Neural cell (in vitro differentiated cells): ENCODE data around the gene TANGO6. TPM values are rescaled to one million over a fixed set of nuclear protein-coding genes. Genes with fewer than 3 reads are reported as not detected.

Source experiments
- H2AFZ ChIP-seq: fragments of 200-600, 300-800 bp; sonication (generic), shearing (Covaris generic); 2 replicates; pipeline ENCODE4 v1.6.0; 2014; ENCODE audit warnings: low read depth, mild to moderate bottlenecking, antibody characterized with exemption, low read length, moderate library complexity
- H3F3A ChIP-seq: fragments of 200-600 bp; shearing (Covaris generic); 2 replicates; pipeline ENCODE4 v1.6.1; 2016; ENCODE audit warnings: mild to moderate bottlenecking, moderate library complexity, mixed read lengths, antibody characterized with exemption, low read length; ENCODE audit not compliant: insufficient read depth, poor library complexity, severe bottlenecking
- H3K27ac ChIP-seq: fragments of 200-600, 300-800 bp; sonication (generic), shearing (Covaris generic); 2 replicates; pipeline ENCODE4 v1.5.1; 2014; ENCODE audit warnings: mild to moderate bottlenecking, low read length, moderate library complexity
- H3K27me3 ChIP-seq: fragments of 300-800, 200-600 bp; sonication (generic), shearing (Covaris generic); 2 replicates; pipeline ENCODE4 v1.6.0; 2014; ENCODE audit warnings: mild to moderate bottlenecking, low read depth, low read length, moderate library complexity; ENCODE audit not compliant: insufficient read depth
- H3K36me3 ChIP-seq: fragments of 300-800, 200-600 bp; sonication (generic), shearing (Covaris generic); 2 replicates; pipeline ENCODE4 v1.5.1; 2014; ENCODE audit warnings: mild to moderate bottlenecking, antibody characterized with exemption, low read length, moderate library complexity; ENCODE audit not compliant: insufficient read depth
- H3K4me2 ChIP-seq: fragments of 300-800, 200-600 bp; sonication (generic), shearing (Covaris generic); 2 replicates; pipeline ENCODE4 v1.6.0; 2014; ENCODE audit warnings: mild to moderate bottlenecking, low read length
- H3K4me3 ChIP-seq: fragments of 300-800, 200-600 bp; sonication (generic), shearing (Covaris generic); 2 replicates; pipeline ENCODE4 v1.5.1; 2014; ENCODE audit warnings: mild to moderate bottlenecking, low read length, moderate library complexity
- H3K79me2 ChIP-seq: fragments of 200-600 bp; shearing (Covaris generic); replicated peaks from 2 replicates; pipeline ENCODE4 v1.6.0; 2014; ENCODE audit warnings: mild to moderate bottlenecking, low read length, moderate library complexity; ENCODE audit not compliant: insufficient read depth
- H3K9ac ChIP-seq: fragments of 300-800, 200-600 bp; sonication (generic), shearing (Covaris generic); 2 replicates; pipeline ENCODE4 v1.6.1; 2016; ENCODE audit warnings: mild to moderate bottlenecking, low read length, mixed read lengths
- H3K9me2 ChIP-seq: fragments of 200-600 bp; shearing (Covaris generic); 2 replicates; pipeline ENCODE4 v1.6.1; 2016; ENCODE audit warnings: mild to moderate bottlenecking, low read length, mixed read lengths; ENCODE audit not compliant: insufficient read depth
- H3K9me3 ChIP-seq: fragments of 200-600, 300-800 bp; sonication (generic), shearing (Covaris generic); 2 replicates; pipeline ENCODE4 v1.6.1; 2016; ENCODE audit warnings: mild to moderate bottlenecking, mixed run types, low read length, moderate library complexity, mixed read lengths
- H4K20me1 ChIP-seq: fragments of 200-600 bp; shearing (Covaris generic); 2 replicates; pipeline ENCODE4 v1.6.1; 2016; ENCODE audit warnings: mild to moderate bottlenecking, mixed run types; ENCODE audit not compliant: insufficient read depth
- EP300 ChIP-seq: fragments of 450-650 bp; conservative IDR thresholded peaks from 2 replicates; pipeline ENCODE4 v1.6.1; 2014; ENCODE audit warnings: antibody characterized with exemption, mild to moderate bottlenecking, moderate library complexity; ENCODE audit not compliant: poor library complexity, severe bottlenecking
- EZH2 ChIP-seq: fragments of 200-600, 300-800 bp; shearing (Covaris generic), sonication (generic); IDR thresholded peaks from 2 replicates; pipeline ENCODE4 v1.6.1; 2014; ENCODE audit warnings: antibody characterized with exemption, low read length, borderline replicate concordance, mild to moderate bottlenecking; ENCODE audit not compliant: insufficient read depth, poor library complexity, severe bottlenecking
- MXI1 ChIP-seq: fragments of 450-650 bp; conservative IDR thresholded peaks from 2 replicates; pipeline ENCODE4 v1.6.1; 2014; ENCODE audit warnings: antibody characterized with exemption, mild to moderate bottlenecking; ENCODE audit not compliant: poor library complexity, severe bottlenecking
- POLR2AphosphoS5 ChIP-seq: IDR thresholded peaks from 2 replicates; pipeline ENCODE4 v1.6.1; 2012
- RAD21 ChIP-seq: fragments of 450-650 bp; conservative IDR thresholded peaks from 2 replicates; pipeline ENCODE4 v1.6.1; 2014; ENCODE audit warnings: antibody characterized with exemption, mild to moderate bottlenecking, moderate library complexity
- REST ChIP-seq: IDR thresholded peaks from 2 replicates; pipeline ENCODE4 v1.6.1; 2012; ENCODE audit warnings: borderline replicate concordance
- SMC3 ChIP-seq: fragments of 450-650 bp; conservative IDR thresholded peaks from 2 replicates; pipeline ENCODE4 v1.6.1; 2014; ENCODE audit warnings: antibody characterized with exemption, mild to moderate bottlenecking, moderate library complexity; ENCODE audit not compliant: poor library complexity
- TAF1 ChIP-seq: IDR thresholded peaks from 2 replicates; pipeline ENCODE4 v1.6.1; 2012; ENCODE audit warnings: low read depth
- polyA plus RNA-seq: library from polyadenylated mRNA; depleted of rRNA; stranded (reverse); fragments of >200 nt; gene quantifications from 2 replicates; pipeline ENCODE4 v1.2.3, GENCODE V29; 2014
- TF ChIP-seq, protein P1 (sequence below): fragments of 450-650 bp; IDR thresholded peaks from 2 replicates; pipeline ENCODE4 v1.5.1; 2014; ENCODE audit warnings: antibody characterized with exemption, mild to moderate bottlenecking, moderate library complexity; ENCODE audit not compliant: poor library complexity, severe bottlenecking

Gene TANGO6
- polyA plus RNA-seq, 1 donor from 2014 or later: 9.5 TPM

GRCh38 chr16:68935008-68935407, 91.7 kb downstream of the TANGO6 start:
- H3K36me3 ChIP-seq: no peaks in the 10 kb centered on the region
- no peak overlapping the region for H3K9ac ChIP-seq
- no peak overlapping the region for H3K27ac ChIP-seq
- no peak for TF ChIP-seq MXI1
- no peak for TF ChIP-seq RAD21
- TF ChIP-seq POLR2AphosphoS5: no peak
- TF ChIP-seq REST: no peak
- no peak for TF ChIP-seq SMC3
- no peak for TF ChIP-seq EZH2
- TF ChIP-seq, protein P1, sequence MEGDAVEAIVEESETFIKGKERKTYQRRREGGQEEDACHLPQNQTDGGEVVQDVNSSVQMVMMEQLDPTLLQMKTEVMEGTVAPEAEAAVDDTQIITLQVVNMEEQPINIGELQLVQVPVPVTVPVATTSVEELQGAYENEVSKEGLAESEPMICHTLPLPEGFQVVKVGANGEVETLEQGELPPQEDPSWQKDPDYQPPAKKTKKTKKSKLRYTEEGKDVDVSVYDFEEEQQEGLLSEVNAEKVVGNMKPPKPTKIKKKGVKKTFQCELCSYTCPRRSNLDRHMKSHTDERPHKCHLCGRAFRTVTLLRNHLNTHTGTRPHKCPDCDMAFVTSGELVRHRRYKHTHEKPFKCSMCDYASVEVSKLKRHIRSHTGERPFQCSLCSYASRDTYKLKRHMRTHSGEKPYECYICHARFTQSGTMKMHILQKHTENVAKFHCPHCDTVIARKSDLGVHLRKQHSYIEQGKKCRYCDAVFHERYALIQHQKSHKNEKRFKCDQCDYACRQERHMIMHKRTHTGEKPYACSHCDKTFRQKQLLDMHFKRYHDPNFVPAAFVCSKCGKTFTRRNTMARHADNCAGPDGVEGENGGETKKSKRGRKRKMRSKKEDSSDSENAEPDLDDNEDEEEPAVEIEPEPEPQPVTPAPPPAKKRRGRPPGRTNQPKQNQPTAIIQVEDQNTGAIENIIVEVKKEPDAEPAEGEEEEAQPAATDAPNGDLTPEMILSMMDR: no peak
- no peak for TF ChIP-seq EP300
- no peak for TF ChIP-seq TAF1
- H3K9me3 ChIP-seq: no peaks in the 10 kb centered on the region
- H4K20me1 ChIP-seq: no peaks in the 10 kb centered on the region
- H3F3A ChIP-seq: no peaks in the 10 kb centered on the region
- no peak overlapping the region for H2AFZ ChIP-seq
- H3K27me3 ChIP-seq: no peaks in the 10 kb centered on the region
- H3K79me2 ChIP-seq: no peaks in the 10 kb centered on the region
- no peak overlapping the region for H3K4me3 ChIP-seq
- no peak overlapping the region for H3K4me2 ChIP-seq
- no peaks in the 10 kb centered on the region for H3K9me2 ChIP-seq

DNA sequence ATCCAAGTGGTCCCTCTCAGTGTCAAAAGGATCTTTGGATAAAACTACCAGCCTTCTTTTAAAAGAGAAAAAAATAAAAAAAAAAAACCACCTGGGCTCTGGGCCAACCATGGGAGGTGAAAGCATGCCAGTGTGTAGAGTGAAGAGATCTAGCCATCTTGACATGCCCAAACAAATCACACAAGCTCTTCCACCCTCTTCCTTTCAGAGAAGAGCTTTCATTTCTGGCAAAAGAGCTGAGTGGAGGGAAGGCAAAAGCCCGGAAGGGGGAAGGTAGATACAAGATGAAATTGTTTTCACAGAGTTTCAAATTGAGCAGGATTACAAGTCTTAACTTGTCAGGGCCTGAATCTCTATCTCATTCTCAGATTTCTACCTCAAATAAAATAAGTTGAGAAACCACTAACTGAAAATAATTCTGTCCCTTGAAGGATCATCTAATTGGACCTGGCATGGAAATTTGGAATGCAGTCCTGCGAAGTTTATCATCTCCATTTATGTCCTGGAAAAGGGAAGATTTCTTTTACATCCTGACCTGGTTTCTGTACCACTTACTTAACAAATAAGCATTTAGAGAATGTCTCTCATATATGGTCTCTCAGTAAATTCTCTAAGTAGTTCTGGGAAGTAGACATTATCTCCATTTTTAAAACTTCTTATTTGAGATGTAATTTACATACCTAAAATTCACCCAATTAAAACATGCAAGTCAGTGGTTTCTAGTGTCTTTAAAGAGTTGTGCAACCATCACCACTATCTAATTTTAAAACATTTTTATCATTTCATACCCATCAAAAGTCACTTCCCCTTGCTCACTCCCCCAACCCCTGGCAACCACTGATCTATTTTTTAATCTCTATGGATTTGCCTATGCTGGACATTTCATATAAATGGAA, 93.7 kb downstream of the TANGO6 start:
- no peaks in the 10 kb centered on the region for H4K20me1 ChIP-seq
- H3K36me3 ChIP-seq: no peaks in the 10 kb centered on the region
- no peak overlapping the region for H3K4me3 ChIP-seq
- no peaks in the 10 kb centered on the region for H3K79me2 ChIP-seq
- no peak overlapping the region for H2AFZ ChIP-seq
- no peak overlapping the region for H3K27ac ChIP-seq
- H3K9me2 ChIP-seq: no peaks in the 10 kb centered on the region
- no peak overlapping the region for H3K9ac ChIP-seq
- no peaks in the 10 kb centered on the region for H3F3A ChIP-seq
- H3K4me2 ChIP-seq: no peak overlapping the region
- TF ChIP-seq, protein P1: no peak
- no peak for TF ChIP-seq MXI1
- no peak for TF ChIP-seq SMC3
- TF ChIP-seq EP300: no peak
- no peak for TF ChIP-seq TAF1
- TF ChIP-seq EZH2: no peak
- no peak for TF ChIP-seq REST
- TF ChIP-seq POLR2AphosphoS5: no peak
- TF ChIP-seq RAD21: no peak
- H3K9me3 ChIP-seq: no peaks in the 10 kb centered on the region
- H3K27me3 ChIP-seq: no peaks in the 10 kb centered on the region
